B cell (primary cell): ENCODE measurements around the gene CCL3. TPM values are rescaled to one million over a fixed set of nuclear protein-coding genes. Genes with fewer than 3 reads are reported as not detected.

Experiments
- ATAC-seq: fragments of 200-7000 bp; cut with Tn5 transposase; one replicate; pipeline ENCODE4 v1.10.0; 2021; ENCODE audit warnings: low read depth, mild to moderate bottlenecking, moderate number of reproducible peaks, moderate library complexity
- CTCF ChIA-PET: fragments of 350-600 bp; sonication (Branson Sonifier 250); formaldehyde crosslinking; loops from one replicate; lab custom pipeline; 2021; ENCODE audit warnings: antibody characterized with exemption, inconsistent platforms; lab: Charles Lee
- POLR2A ChIA-PET: fragments of 350-600 bp; sonication (Branson Sonifier 250); formaldehyde crosslinking; loops from one replicate; lab custom pipeline; 2021; ENCODE audit warnings: antibody characterized with exemption; lab: Charles Lee
- DNase-seq: peaks from one replicate; pipeline ENCODE4 v3.0.0; 2013
- H2AFZ ChIP-seq: 2 replicates; pipeline ENCODE4 v1.6.1; 2012; ENCODE audit warnings: mild to moderate bottlenecking, low read depth, low read length; ENCODE audit not compliant: insufficient read depth, poor library complexity, severe bottlenecking
- H3K27ac ChIP-seq, 2 donors: 1 replicate in 1 of 2; 2 replicates in 1 of 2; pipeline ENCODE4 v1.5.1; 2012 to 2013; ENCODE audit warnings: low read length in 2 of 2, mild to moderate bottlenecking in 2 of 2, moderate library complexity in 1 of 2
- H3K27me3 ChIP-seq, 4 experiments: fragments of 200-600 bp in 1 of 4; sonication (generic) in 1 of 4; replicated peaks in 1 of 4; 1 replicate in 2 of 4; 2 replicates in 2 of 4; pipeline versions ENCODE4 v1.6.1 to v1.7.0; 2013 to 2016; ENCODE audit warnings: low read length in 3 of 4, mild to moderate bottlenecking in 2 of 4, mixed read lengths in 1 of 4, moderate library complexity in 1 of 4; ENCODE audit not compliant: insufficient read depth in 4 of 4, control insufficient read depth in 3 of 4; ENCODE audit errors: control extremely low read depth in 1 of 4
- H3K36me3 ChIP-seq, 2 experiments: replicated peaks in 1 of 2; 1 replicate in 1 of 2; 2 replicates in 1 of 2; pipeline versions ENCODE4 v1.6.1 to v1.7.1; 2013; ENCODE audit warnings: low read length in 1 of 2; ENCODE audit not compliant: insufficient read depth in 2 of 2, control insufficient read depth in 1 of 2; ENCODE audit errors: control extremely low read depth in 1 of 2, extremely low read depth in 1 of 2
- H3K4me1 ChIP-seq, 2 donors: fragments of 200-600 bp in 1 of 2; sonication (generic) in 1 of 2; 1 replicate in 1 of 2; 2 replicates in 1 of 2; pipeline versions ENCODE4 v1.5.1 to v1.6.1; 2013 to 2017; ENCODE audit warnings: low read length in 2 of 2; ENCODE audit not compliant: control insufficient read depth in 2 of 2, insufficient read depth in 2 of 2
- H3K4me2 ChIP-seq: replicated peaks from 2 replicates; pipeline ENCODE3; 2012; ENCODE audit warnings: mild to moderate bottlenecking, low read depth, low read length; ENCODE audit not compliant: poor library complexity, severe bottlenecking
- H3K4me3 ChIP-seq, 5 experiments: fragments of 200-600 bp in 1 of 5; sonication (generic) in 1 of 5; 1 replicate in 3 of 5; 2 replicates in 2 of 5; pipeline versions ENCODE4 v1.5.1 to v1.7.0; 2011 to 2016; ENCODE audit warnings: low read length in 4 of 5, mild to moderate bottlenecking in 4 of 5, low read depth in 2 of 5, control low read depth in 1 of 5, moderate library complexity in 1 of 5; ENCODE audit not compliant: insufficient read depth in 1 of 5; ENCODE audit errors: control extremely low read depth in 1 of 5, extremely low read depth in 1 of 5
- H3K79me2 ChIP-seq: fragments of 200-600 bp; sonication (generic); one replicate; pipeline ENCODE4 v1.6.0; 2016; ENCODE audit warnings: low read length; ENCODE audit not compliant: control insufficient read depth, insufficient read depth
- H3K9ac ChIP-seq: fragments of 200-600 bp; sonication (generic); 2 replicates; pipeline ENCODE4 v1.6.1; 2017; ENCODE audit warnings: mild to moderate bottlenecking, low read length, moderate library complexity
- H3K9me3 ChIP-seq, 3 donors: one replicate each; pipeline versions ENCODE4 v1.6.1 to v1.7.1; 2013; ENCODE audit warnings: low read length in 2 of 3; ENCODE audit not compliant: control insufficient read depth in 2 of 3, insufficient read depth in 1 of 3; ENCODE audit errors: control extremely low read depth in 1 of 3
- H4K20me1 ChIP-seq: 2 replicates; pipeline ENCODE4 v1.6.0; 2012; ENCODE audit warnings: mild to moderate bottlenecking, low read length; ENCODE audit not compliant: insufficient read depth, control insufficient read depth, poor library complexity, severe bottlenecking
- H3K27ac Mint-ChIP-seq: one replicate; pipeline ENCODE4 v1.8.0; 2021; ENCODE audit warnings: mixed read lengths
- H3K27me3 Mint-ChIP-seq: one replicate; pipeline ENCODE4 v1.8.0; 2021; ENCODE audit warnings: mixed read lengths
- H3K4me1 Mint-ChIP-seq: one replicate; pipeline ENCODE4 v1.8.0; 2021; ENCODE audit warnings: mixed read lengths
- H3K4me3 Mint-ChIP-seq: one replicate; pipeline ENCODE4 v1.8.0; 2021; ENCODE audit warnings: mixed read lengths
- H3K9me3 Mint-ChIP-seq: one replicate; pipeline ENCODE4 v1.8.0; 2022; ENCODE audit warnings: mixed read lengths; ENCODE audit not compliant: insufficient read depth
- CTCF ChIP-seq: fragments of 200-600 bp; IDR thresholded peaks from one replicate; pipeline ENCODE4 v1.8.0; 2022; ENCODE audit warnings: antibody characterized with exemption, mild to moderate bottlenecking
- EZH2 ChIP-seq: IDR thresholded peaks from 2 replicates; pipeline ENCODE4 v1.6.1; 2012; ENCODE audit warnings: borderline replicate concordance, low read depth, mild to moderate bottlenecking, moderate library complexity, low read length; ENCODE audit not compliant: insufficient read depth, poor library complexity, severe bottlenecking
- WGBS: methylation state at CpG from one replicate; pipeline ENCODE4 v1.1.5; 2013; ENCODE audit warnings: missing lambda C conversion rate; ENCODE audit not compliant: insufficient coverage; 5-methylcytosine and 5-hydroxymethylcytosine counted together
- intact Hi-C: fragments of 100-400 bp; cut with micrococcal nuclease; formaldehyde crosslinking; loops from one replicate; pipeline ENCODE4 v1.10.0; 2022
- polyA plus RNA-seq: library from polyadenylated mRNA; depleted of rRNA; stranded (reverse); fragments of >200 nt; gene quantifications from 2 replicates; pipeline ENCODE4 v1.2.3, GENCODE V29; 2012
- total RNA-seq, 2 donors: library from RNA; stranded (reverse); fragments of 120-200 nt in 1 of 2; gene quantifications; 1 replicate in 1 of 2; 2 replicates in 1 of 2; pipeline versions ENCODE4 v1.2.3 to v1.2.4, GENCODE V29; 2013 to 2022

The CCL3 gene
- total and polyA plus RNA-seq, 2 donors (not counting 1 experiment from before 2014, with no cell fraction given): 5.7 to 31.3 TPM

- POLR2A ChIA-PET: no interaction called here
- intact Hi-C loops: no loop called here
- Mint-ChIP-seq H3K4me1 (peaks cover 5% of the 10 kb centered on the region), H3K27me3 (peaks cover 18% of the 10 kb centered on the region), H3K27ac (no peak overlapping the region), H3K4me3 (no peak overlapping the region), H3K9me3 (no peaks in the 10 kb centered on the region)
- CTCF ChIA-PET: interaction anchor here (0.7 to 3.8 kb wide), 3 partner anchors 12 to 89 kb away, joined by 3 to 8 read pairs (median 5); no protein-coding TSS in a partner anchor
- H3K79me2 ChIP-seq: no peaks in the 10 kb centered on the region
- H3K9ac ChIP-seq: no peak overlapping the region
- H3K4me3 ChIP-seq: no peak overlapping the region
- H3K4me1 ChIP-seq: no peaks in the 10 kb centered on the region
- H3K9me3 ChIP-seq: no peaks in the 10 kb centered on the region
- H3K27ac ChIP-seq: no peak overlapping the region
- DNase-seq: no peak
- H3K4me2 ChIP-seq: no peak overlapping the region
- peaks cover 0 to 4% (median 0%) of the 10 kb centered on the region in 4 experiments for H3K27me3 ChIP-seq
- H2AFZ ChIP-seq: no peak overlapping the region
- TF ChIP-seq EZH2: no peak
- TF ChIP-seq CTCF: no peak
- ATAC-seq: no peak
- no peaks in the 10 kb centered on the region for H3K36me3 ChIP-seq
- no peaks in the 10 kb centered on the region for H4K20me1 ChIP-seq
Observed at GRCh38 chr17:36057911-36058310, 32.0 kb downstream of the CCL3 start.

- no peaks in the 10 kb centered on the region for H3K27me3 ChIP-seq
- H3K4me2 ChIP-seq: no peak overlapping the region
- no peaks in the 10 kb centered on the region for H3K79me2 ChIP-seq
- H2AFZ ChIP-seq: no peak overlapping the region
- H3K27ac ChIP-seq: no peak overlapping the region
- no peak overlapping the region for H3K27ac Mint-ChIP-seq
- TF ChIP-seq EZH2 (no peak), CTCF (no peak)
- CTCF ChIA-PET: interaction anchor here (1.3 to 3.8 kb wide), 3 partner anchors 13 to 85 kb away, joined by 4 to 8 read pairs (median 4); no protein-coding TSS in a partner anchor
- H3K9ac ChIP-seq: no peak overlapping the region
- POLR2A ChIA-PET: interaction anchor here (0.7 kb wide), 1 partner anchor 36 kb away, joined by 3 read pairs; no protein-coding TSS in a partner anchor
- DNase-seq: no peak
- no peak for ATAC-seq
- peaks cover 0 to 5% (median 0%) of the 10 kb centered on the region in 3 donors for H3K9me3 ChIP-seq
- no peak overlapping the region for H3K4me3 ChIP-seq
- intact Hi-C loops: no loop called here
- no peak overlapping the region for H3K4me3 Mint-ChIP-seq
- peaks cover 8% of the 10 kb centered on the region for H3K9me3 Mint-ChIP-seq
- peaks cover 5% of the 10 kb centered on the region for H3K4me1 Mint-ChIP-seq
- H4K20me1 ChIP-seq: no peaks in the 10 kb centered on the region
- H3K4me1 ChIP-seq: no peaks in the 10 kb centered on the region
- H3K36me3 ChIP-seq: no peaks in the 10 kb centered on the region
- 100% methylated on average over 1 of the region's 4 CpGs for WGBS
- H3K27me3 Mint-ChIP-seq: peaks cover 17% of the 10 kb centered on the region
Observed at GRCh38 chr17:36055921-36056520, 33.9 kb downstream of the CCL3 start.
